ENCODE data around the gene ST7. TPM values are rescaled to one million over a fixed set of nuclear protein-coding genes. Genes with fewer than 3 reads are reported as not detected.

The ST7 gene
- total and polyA plus RNA-seq, 2 of the 13 experiments (the other 11 are each of a cell fraction or from before 2014, with no cell fraction given): 17.3 to 23.5 TPM

DNA sequence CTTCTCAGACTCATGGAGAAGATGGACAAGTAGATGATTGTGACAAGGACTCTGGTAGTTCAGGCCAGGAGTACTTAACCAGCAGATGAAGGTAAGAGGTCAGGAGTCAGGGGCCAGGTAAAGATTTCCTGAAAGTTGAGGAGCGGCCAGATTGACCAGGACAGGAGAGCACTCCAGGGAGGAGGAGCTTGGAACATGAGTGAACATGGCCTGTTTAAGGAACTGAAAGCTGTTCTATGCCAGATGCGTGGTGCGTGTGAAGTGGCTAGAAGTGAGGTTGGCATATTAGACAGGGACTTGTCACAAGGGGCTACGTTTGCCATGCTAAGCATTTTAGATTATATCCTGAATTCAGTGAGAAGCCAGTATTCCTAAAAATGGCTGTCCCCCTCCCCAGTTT lies 212.4 kb downstream of the ST7 start:
- H3K27ac ChIP-seq (ENCODE audit: extremely low read length, insufficient read depth, low read length): no peak overlapping the region
- no peaks in the 10 kb centered on the region for H3K9me3 ChIP-seq (ENCODE audit: low read length)
- no peak overlapping the region for H3K9ac ChIP-seq (ENCODE audit: insufficient read depth, low read depth, low read length)
- whole genome bisulfite sequencing (ENCODE audit: low lambda C conversion rate): over 99% methylated on average over 4 of the region's 4 CpGs
- H3K27me3 ChIP-seq (ENCODE audit: control insufficient read depth in 1 of 2, insufficient read depth in 2 of 2, low read length in 2 of 2): no peaks in the 10 kb centered on the region
- no peaks in the 10 kb centered on the region for H3K4me1 ChIP-seq (ENCODE audit: insufficient read depth, low read length)
- TF ChIP-seq REPIN1 (CRISPR knock-in tag; IDR thresholded peaks at IDR 0.05; ENCODE audit: borderline replicate concordance, low read depth) (no peak), CENPT (CRISPR knock-in tag; IDR thresholded peaks at IDR 0.05; ENCODE audit: low read depth) (no peak)
- in situ Hi-C loops (cut with HindIII; ENCODE audit: extremely low pct_ligation_motif_present, low pct_unique_long_range_greater_than_20kb) (no loop called here), intact Hi-C loops (cut with micrococcal nuclease; ENCODE audit: unreplicated experiment) (no loop called here)
- no peak overlapping the region for H3K4me3 ChIP-seq (replicated peaks in 1 of 3; ENCODE audit: insufficient read depth in 1 of 3, low read depth in 2 of 3, low read length in 3 of 3)
- no peaks in the 10 kb centered on the region for H3K79me2 ChIP-seq (ENCODE audit: insufficient read depth, low read length)
- ChIA-PET POLR2A (no interaction called here), CTCF (ENCODE audit: low intra/inter-chr PET ratio, low total read pairs) (no interaction called here)
- FAIRE-seq (no peak), ATAC-seq (no peak), DNase-seq (ENCODE audit: low spot score) (no peak)
- no peak overlapping the region for H3K4me2 ChIP-seq (ENCODE audit: low read depth, low read length)
- BruUV-seq (replicated peaks): no TSS peak
- no peaks in the 10 kb centered on the region for H3K36me3 ChIP-seq (replicated peaks in 1 of 2; ENCODE audit: control insufficient read depth in 1 of 2, insufficient read depth in 2 of 2, low read length in 2 of 2)
- no peak overlapping the region for H2AFZ ChIP-seq (ENCODE audit: low read length)
- no peaks in the 10 kb centered on the region for H4K20me1 ChIP-seq (ENCODE audit: insufficient read depth, low read length)

DNA sequence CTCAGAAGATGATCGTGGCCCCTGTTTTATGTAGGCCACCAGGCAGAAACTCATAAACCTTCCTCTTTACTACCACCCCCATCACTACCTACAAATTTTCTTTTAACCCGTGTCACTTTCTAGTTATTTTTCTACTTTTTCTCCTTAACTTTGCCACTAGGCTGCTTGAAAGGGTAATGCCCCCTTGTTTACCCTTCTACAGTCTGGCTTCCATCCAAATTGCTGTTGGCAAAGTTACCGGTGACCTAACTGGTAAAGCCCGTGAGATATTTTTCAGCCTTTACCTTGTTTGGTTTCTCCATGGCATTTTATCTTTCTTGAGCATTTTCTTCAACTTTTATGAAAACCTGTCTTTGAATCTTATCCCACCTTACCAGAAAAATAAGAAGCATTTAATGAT lies 216.6 kb downstream of the ST7 start:
- FAIRE-seq: no peak
- intact Hi-C loops (cut with micrococcal nuclease; ENCODE audit: unreplicated experiment): no loop called here
- in situ Hi-C loops (cut with HindIII; ENCODE audit: extremely low pct_ligation_motif_present, low pct_unique_long_range_greater_than_20kb): no loop called here
- POLR2A ChIA-PET: no interaction called here
- no peaks in the 10 kb centered on the region for H3K9me3 ChIP-seq (ENCODE audit: low read length)
- CTCF ChIA-PET (ENCODE audit: low intra/inter-chr PET ratio, low total read pairs): no interaction called here
- WGBS (ENCODE audit: low lambda C conversion rate): 80% methylated on average over 4 of the region's 4 CpGs
- no peaks in the 10 kb centered on the region for H3K27me3 ChIP-seq (ENCODE audit: control insufficient read depth in 1 of 2, insufficient read depth in 2 of 2, low read length in 2 of 2)
- H3K4me1 ChIP-seq (ENCODE audit: insufficient read depth, low read length): no peaks in the 10 kb centered on the region
- H3K4me2 ChIP-seq (ENCODE audit: low read depth, low read length): no peak overlapping the region
- DNase-seq (ENCODE audit: low spot score): no peak
- BruUV-seq (replicated peaks): no TSS peak
- peaks cover 0 to 7% of the 10 kb centered on the region in 2 experiments; a peak in 1 of 5 replicates for H3K36me3 ChIP-seq (replicated peaks in 1 of 2; ENCODE audit: control insufficient read depth in 1 of 2, insufficient read depth in 2 of 2, low read length in 2 of 2)
- no peak overlapping the region for H3K4me3 ChIP-seq (replicated peaks in 1 of 3; ENCODE audit: insufficient read depth in 1 of 3, low read depth in 2 of 3, low read length in 3 of 3)
- H4K20me1 ChIP-seq (ENCODE audit: insufficient read depth, low read length): no peaks in the 10 kb centered on the region
- no peak overlapping the region for H3K9ac ChIP-seq (ENCODE audit: insufficient read depth, low read depth, low read length)
- H3K27ac ChIP-seq (ENCODE audit: extremely low read length, insufficient read depth, low read length): no peak overlapping the region
- no peaks in the 10 kb centered on the region for H3K79me2 ChIP-seq (ENCODE audit: insufficient read depth, low read length)
- ATAC-seq: no peak
- no peak overlapping the region for H2AFZ ChIP-seq (ENCODE audit: low read length)
- TF ChIP-seq RNF2 (conservative IDR thresholded peaks at IDR 0.05; ENCODE audit: low read depth) (no peak), RBM22 (optimal IDR thresholded peaks at IDR 0.05; ENCODE audit: low read length) (no peak), ZNF605 (CRISPR knock-in tag; IDR thresholded peaks at IDR 0.05) (no peak), RFX1 (IDR thresholded peaks at IDR 0.05) (no peak), ZNF180 (CRISPR knock-in tag; IDR thresholded peaks at IDR 0.05; ENCODE audit: borderline replicate concordance, low read depth) (no peak), SMYD3 (CRISPR knock-in tag; IDR thresholded peaks at IDR 0.05) (no peak), ZKSCAN5 (CRISPR knock-in tag; IDR thresholded peaks at IDR 0.05) (no peak)
- TF ChIP-seq, protein P1, sequence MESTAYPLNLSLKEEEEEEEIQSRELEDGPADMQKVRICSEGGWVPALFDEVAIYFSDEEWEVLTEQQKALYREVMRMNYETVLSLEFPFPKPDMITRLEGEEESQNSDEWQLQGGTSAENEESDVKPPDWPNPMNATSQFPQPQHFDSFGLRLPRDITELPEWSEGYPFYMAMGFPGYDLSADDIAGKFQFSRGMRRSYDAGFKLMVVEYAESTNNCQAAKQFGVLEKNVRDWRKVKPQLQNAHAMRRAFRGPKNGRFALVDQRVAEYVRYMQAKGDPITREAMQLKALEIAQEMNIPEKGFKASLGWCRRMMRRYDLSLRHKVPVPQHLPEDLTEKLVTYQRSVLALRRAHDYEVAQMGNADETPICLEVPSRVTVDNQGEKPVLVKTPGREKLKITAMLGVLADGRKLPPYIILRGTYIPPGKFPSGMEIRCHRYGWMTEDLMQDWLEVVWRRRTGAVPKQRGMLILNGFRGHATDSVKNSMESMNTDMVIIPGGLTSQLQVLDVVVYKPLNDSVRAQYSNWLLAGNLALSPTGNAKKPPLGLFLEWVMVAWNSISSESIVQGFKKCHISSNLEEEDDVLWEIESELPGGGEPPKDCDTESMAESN (CRISPR knock-in tag; conservative IDR thresholded peaks at IDR 0.05): no peak
- TF ChIP-seq, protein P2, sequence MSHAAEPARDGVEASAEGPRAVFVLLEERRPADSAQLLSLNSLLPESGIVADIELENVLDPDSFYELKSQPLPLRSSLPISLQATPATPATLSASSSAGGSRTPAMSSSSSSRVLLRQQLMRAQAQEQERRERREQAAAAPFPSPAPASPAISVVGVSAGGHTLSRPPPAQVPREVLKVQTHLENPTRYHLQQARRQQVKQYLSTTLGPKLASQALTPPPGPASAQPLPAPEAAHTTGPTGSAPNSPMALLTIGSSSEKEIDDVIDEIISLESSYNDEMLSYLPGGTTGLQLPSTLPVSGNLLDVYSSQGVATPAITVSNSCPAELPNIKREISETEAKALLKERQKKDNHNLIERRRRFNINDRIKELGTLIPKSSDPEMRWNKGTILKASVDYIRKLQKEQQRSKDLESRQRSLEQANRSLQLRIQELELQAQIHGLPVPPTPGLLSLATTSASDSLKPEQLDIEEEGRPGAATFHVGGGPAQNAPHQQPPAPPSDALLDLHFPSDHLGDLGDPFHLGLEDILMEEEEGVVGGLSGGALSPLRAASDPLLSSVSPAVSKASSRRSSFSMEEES (CRISPR knock-in tag; IDR thresholded peaks at IDR 0.05): no peak
- TF ChIP-seq, protein P3, sequence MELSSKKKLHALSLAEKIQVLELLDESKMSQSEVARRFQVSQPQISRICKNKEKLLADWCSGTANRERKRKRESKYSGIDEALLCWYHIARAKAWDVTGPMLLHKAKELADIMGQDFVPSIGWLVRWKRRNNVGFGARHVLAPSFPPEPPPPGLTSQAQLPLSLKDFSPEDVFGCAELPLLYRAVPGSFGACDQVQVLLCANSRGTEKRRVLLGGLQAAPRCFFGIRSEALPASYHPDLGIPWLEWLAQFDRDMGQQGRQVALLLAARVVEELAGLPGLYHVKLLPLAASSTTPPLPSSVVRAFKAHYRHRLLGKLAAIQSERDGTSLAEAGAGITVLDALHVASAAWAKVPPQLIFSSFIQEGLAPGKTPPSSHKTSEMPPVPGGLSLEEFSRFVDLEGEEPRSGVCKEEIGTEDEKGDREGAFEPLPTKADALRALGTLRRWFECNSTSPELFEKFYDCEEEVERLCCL (CRISPR knock-in tag; IDR thresholded peaks at IDR 0.05; ENCODE audit: borderline replicate concordance): no peak
- TF ChIP-seq, protein P4, sequence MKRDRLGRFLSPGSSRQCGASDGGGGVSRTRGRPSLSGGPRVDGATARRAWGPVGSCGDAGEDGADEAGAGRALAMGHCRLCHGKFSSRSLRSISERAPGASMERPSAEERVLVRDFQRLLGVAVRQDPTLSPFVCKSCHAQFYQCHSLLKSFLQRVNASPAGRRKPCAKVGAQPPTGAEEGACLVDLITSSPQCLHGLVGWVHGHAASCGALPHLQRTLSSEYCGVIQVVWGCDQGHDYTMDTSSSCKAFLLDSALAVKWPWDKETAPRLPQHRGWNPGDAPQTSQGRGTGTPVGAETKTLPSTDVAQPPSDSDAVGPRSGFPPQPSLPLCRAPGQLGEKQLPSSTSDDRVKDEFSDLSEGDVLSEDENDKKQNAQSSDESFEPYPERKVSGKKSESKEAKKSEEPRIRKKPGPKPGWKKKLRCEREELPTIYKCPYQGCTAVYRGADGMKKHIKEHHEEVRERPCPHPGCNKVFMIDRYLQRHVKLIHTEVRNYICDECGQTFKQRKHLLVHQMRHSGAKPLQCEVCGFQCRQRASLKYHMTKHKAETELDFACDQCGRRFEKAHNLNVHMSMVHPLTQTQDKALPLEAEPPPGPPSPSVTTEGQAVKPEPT (CRISPR knock-in tag; IDR thresholded peaks at IDR 0.05; ENCODE audit: low read depth): no peak
